H1 (cell line): Measurements from ENCODE around the gene PRRX1. TPM values are rescaled to one million over a fixed set of nuclear protein-coding genes. Genes with fewer than 3 reads are reported as not detected.

ENCODE experiments used
- ATF2 ChIP-seq: IDR thresholded peaks from 2 replicates; pipeline ENCODE4 v1.6.1; 2012; ENCODE audit warnings: low read length, inconsistent platforms
- polyA plus RNA-seq, 7 experiments: library from polyadenylated mRNA; depleted of rRNA in 3 of 7; stranded (reverse) in 5 of 7; unstranded in 2 of 7; fragments of >200 nt in 5 of 7; fragments of 200-250 nt in 2 of 7; gene quantifications; 1 replicate in 5 of 7; 2 replicates in 1 of 7; 4 replicates in 1 of 7; pipeline versions ENCODE4 v1.2.1 to v1.2.3, GENCODE V29; 2011 to 2013; ENCODE audit warnings: missing spikeins in 2 of 7, mixed read lengths in 2 of 7
- total RNA-seq: library from RNA; stranded (reverse); fragmentation: NEBNext Ultra II Directional; extraction: Animal tissue kit (Norgen Biotek cat#: 25700); gene quantifications from 2 replicates; pipeline ENCODE4 v1.2.1, GENCODE V29; 2021

The PRRX1 gene
- total and polyA plus RNA-seq, 2 of the 8 experiments (the other 6 are each of a cell fraction or from before 2014, with no cell fraction given), result not detected

GRCh38 chr1:170730438-170730837 is 66.5 kb downstream of the PRRX1 start (continued):
- no peak for TF ChIP-seq ATF2
